H1 (cell line): ENCODE data around the gene DSCAM. TPM values are rescaled to one million over a fixed set of nuclear protein-coding genes. Genes with fewer than 3 reads are reported as not detected.

Experiments
- CTCF ChIA-PET: fragments of 300-600 bp; sonication (Branson Sonifier 250); formaldehyde crosslinking; loops from one replicate; lab custom pipeline; 2021; ENCODE audit not compliant: partially characterized antibody; lab: Charles Lee
- POLR2A ChIA-PET: fragments of 300-600 bp; sonication (Branson Sonifier 250); formaldehyde crosslinking; loops from one replicate; lab custom pipeline; 2021; ENCODE audit warnings: inconsistent platforms; ENCODE audit not compliant: partially characterized antibody; lab: Charles Lee
- DNase-seq, 2 experiments: peaks; one replicate each; pipeline versions ENCODE4 v3.0.0 to v3.0.0-alpha.2; 2010 to 2022; ENCODE audit warnings: low spot score in 2 of 2, low read depth in 1 of 2, mixed read lengths in 1 of 2
- FAIRE-seq: peaks from 2 replicates; lab custom pipeline; 2011; peaks lifted over from hg19 to GRCh38; lab: Jason Lieb, UNC
- H2AFZ ChIP-seq: 2 replicates; pipeline ENCODE4 v1.8.1; 2012; ENCODE audit warnings: low read length, inconsistent platforms
- H2AK5ac ChIP-seq: 2 replicates; pipeline ENCODE4 v1.6.1; 2013; ENCODE audit warnings: low read depth, low read length
- H2BK120ac ChIP-seq: replicated peaks from 2 replicates; pipeline ENCODE3; 2013; ENCODE audit warnings: low read depth, low read length, inconsistent platforms
- H2BK12ac ChIP-seq: 2 replicates; pipeline ENCODE4 v1.6.1; 2013; ENCODE audit warnings: low read depth, low read length
- H2BK15ac ChIP-seq: 2 replicates; pipeline ENCODE4 v1.6.1; 2013; ENCODE audit warnings: low read length
- H2BK20ac ChIP-seq: 2 replicates; pipeline ENCODE4 v1.6.1; 2013; ENCODE audit warnings: low read length
- H2BK5ac ChIP-seq: 2 replicates; pipeline ENCODE4 v1.6.1; 2013; ENCODE audit warnings: low read depth, low read length
- H3K14ac ChIP-seq: 2 replicates; pipeline ENCODE4 v1.6.1; 2013; ENCODE audit warnings: inconsistent platforms; ENCODE audit not compliant: insufficient read length
- H3K18ac ChIP-seq: 2 replicates; pipeline ENCODE4 v1.6.1; 2013; ENCODE audit warnings: low read length; ENCODE audit errors: extremely low read depth
- H3K23ac ChIP-seq: 2 replicates; pipeline ENCODE4 v1.6.1; 2013; ENCODE audit warnings: inconsistent platforms; ENCODE audit not compliant: insufficient read length
- H3K23me2 ChIP-seq: 2 replicates; pipeline ENCODE4 v1.6.1; 2013; ENCODE audit warnings: low read depth, low read length
- H3K27ac ChIP-seq: 2 replicates; pipeline ENCODE4 v1.6.1; 2011; ENCODE audit warnings: low read depth, low read length, inconsistent platforms
- H3K27me3 ChIP-seq, 4 experiments: replicated peaks in 1 of 4; 1 replicate in 1 of 4; 2 replicates in 3 of 4; pipeline versions ENCODE4 v1.6.1 to v1.8.1; 2011 to 2013; ENCODE audit warnings: low read length in 3 of 4, mild to moderate bottlenecking in 3 of 4, inconsistent platforms in 2 of 4, mixed read lengths in 2 of 4, moderate library complexity in 1 of 4; ENCODE audit not compliant: control insufficient read depth in 3 of 4, insufficient read depth in 3 of 4; ENCODE audit errors: extremely low read depth in 1 of 4
- H3K36me3 ChIP-seq, 4 experiments: 2 replicates each; pipeline versions ENCODE4 v1.6.1 to v1.8.1; 2011 to 2013; ENCODE audit warnings: mild to moderate bottlenecking in 4 of 4, low read length in 3 of 4, moderate library complexity in 2 of 4, control low read depth in 1 of 4, inconsistent platforms in 1 of 4; ENCODE audit not compliant: insufficient read depth in 4 of 4, control insufficient read depth in 2 of 4
- H3K4ac ChIP-seq: replicated peaks from 2 replicates; pipeline ENCODE3; 2013; ENCODE audit warnings: low read length, low read depth, mixed read lengths, inconsistent platforms; ENCODE audit not compliant: insufficient read length
- H3K4me1 ChIP-seq, 4 experiments: replicated peaks in 1 of 4; 1 replicate in 1 of 4; 2 replicates in 3 of 4; pipeline versions ENCODE4 v1.6.1 to v1.8.1; 2011 to 2013; ENCODE audit warnings: low read length in 3 of 4, inconsistent platforms in 2 of 4, mixed read lengths in 1 of 4; ENCODE audit not compliant: insufficient read depth in 4 of 4, control insufficient read depth in 3 of 4
- H3K4me2 ChIP-seq, 2 experiments: 2 replicates each; pipeline versions ENCODE4 v1.6.1 to v1.8.1; 2011 to 2013; ENCODE audit warnings: low read depth in 2 of 2, low read length in 2 of 2, control low read depth in 1 of 2, inconsistent platforms in 1 of 2, mild to moderate bottlenecking in 1 of 2; ENCODE audit not compliant: insufficient read depth in 1 of 2
- H3K4me3 ChIP-seq, 4 experiments: fragments of 200-600, 300-600 bp in 1 of 4; sonication (generic), shearing (Covaris generic), sonication (Bioruptor Twin) in 1 of 4; 2 replicates each; pipeline versions ENCODE4 v1.5.1 to v1.8.1; 2011 to 2016; ENCODE audit warnings: low read length in 4 of 4, low read depth in 3 of 4, control low read depth in 2 of 4, inconsistent platforms in 2 of 4, mild to moderate bottlenecking in 2 of 4, mixed read lengths in 1 of 4, moderate library complexity in 1 of 4; ENCODE audit not compliant: insufficient read depth in 2 of 4; ENCODE audit errors: extremely low read depth in 1 of 4
- H3K56ac ChIP-seq: replicated peaks from 2 replicates; pipeline ENCODE3; 2013; ENCODE audit warnings: low read depth, mild to moderate bottlenecking, mixed read lengths, low read length, inconsistent platforms; ENCODE audit not compliant: insufficient read length
- H3K79me1 ChIP-seq: 2 replicates; pipeline ENCODE4 v1.6.1; 2013; ENCODE audit warnings: low read depth, low read length, control low read depth
- H3K79me2 ChIP-seq, 2 experiments: 2 replicates each; pipeline versions ENCODE4 v1.6.1 to v1.8.1; 2012 to 2013; ENCODE audit warnings: low read length in 2 of 2, mild to moderate bottlenecking in 2 of 2, inconsistent platforms in 1 of 2; ENCODE audit not compliant: insufficient read depth in 2 of 2, control insufficient read depth in 1 of 2
- H3K9ac ChIP-seq, 4 experiments: replicated peaks in 1 of 4; 1 replicate in 1 of 4; 2 replicates in 3 of 4; pipeline versions ENCODE4 v1.6.1 to v1.8.1; 2011 to 2013; ENCODE audit warnings: low read depth in 3 of 4, low read length in 3 of 4, control low read depth in 2 of 4, mild to moderate bottlenecking in 2 of 4, moderate library complexity in 2 of 4, inconsistent platforms in 1 of 4; ENCODE audit errors: extremely low read depth in 1 of 4
- H3K9me3 ChIP-seq, 2 experiments: 2 replicates each; pipeline versions ENCODE4 v1.6.1 to v1.8.1; 2012 to 2013; ENCODE audit warnings: mild to moderate bottlenecking in 2 of 2, moderate library complexity in 2 of 2, control low read depth in 1 of 2, inconsistent platforms in 1 of 2, low read depth in 1 of 2, low read length in 1 of 2, mixed read lengths in 1 of 2; ENCODE audit not compliant: insufficient read depth in 2 of 2
- H4K20me1 ChIP-seq, 2 experiments: replicated peaks in 1 of 2; 2 replicates each; pipeline versions ENCODE3 to v1.8.1; 2011 to 2013; ENCODE audit warnings: inconsistent platforms in 2 of 2, low read length in 2 of 2, mild to moderate bottlenecking in 1 of 2; ENCODE audit not compliant: insufficient read depth in 2 of 2, control insufficient read depth in 1 of 2
- H4K5ac ChIP-seq: 2 replicates; pipeline ENCODE4 v1.6.1; 2013; ENCODE audit warnings: low read length, low read depth, mixed read lengths, inconsistent platforms; ENCODE audit not compliant: insufficient read length
- H4K8ac ChIP-seq: 2 replicates; pipeline ENCODE4 v1.8.0; 2013; ENCODE audit warnings: mild to moderate bottlenecking, moderate library complexity, low read length, inconsistent platforms; ENCODE audit not compliant: insufficient read depth; ENCODE audit errors: extremely low read depth
- H4K91ac ChIP-seq: replicated peaks from 2 replicates; pipeline ENCODE3; 2013; ENCODE audit warnings: low read length, mixed read lengths, inconsistent platforms; ENCODE audit not compliant: insufficient read length
- EP300 ChIP-seq, 2 experiments: IDR thresholded peaks; 1 replicate in 1 of 2; 2 replicates in 1 of 2; pipeline ENCODE4 v1.6.1; 2011 to 2012; ENCODE audit warnings: low read depth in 2 of 2, low read length in 2 of 2, mild to moderate bottlenecking in 2 of 2, borderline replicate concordance in 1 of 2, inconsistent platforms in 1 of 2, moderate library complexity in 1 of 2
- EZH2 ChIP-seq: fragments of 200-600 bp; sonication (generic); IDR thresholded peaks from 2 replicates; pipeline ENCODE4 v1.7.1; 2012; ENCODE audit warnings: low read depth, mild to moderate bottlenecking, moderate library complexity, low read length, inconsistent platforms; ENCODE audit not compliant: severe bottlenecking
- JUN ChIP-seq: IDR thresholded peaks from 2 replicates; pipeline ENCODE4 v1.6.1; 2011; ENCODE audit warnings: low read depth, mild to moderate bottlenecking, improper control_type of control experiment, low read length
- KDM4A ChIP-seq: IDR thresholded peaks from one replicate; pipeline ENCODE4 v1.7.1; 2012; ENCODE audit warnings: low read depth, mild to moderate bottlenecking, moderate library complexity, low read length, inconsistent platforms; ENCODE audit not compliant: severe bottlenecking
- RAD21 ChIP-seq, 2 experiments: IDR thresholded peaks in 1 of 2; conservative IDR thresholded peaks in 1 of 2; 2 replicates each; pipeline ENCODE4 v1.6.1; 2011; ENCODE audit warnings: low read depth in 2 of 2, low read length in 2 of 2, improper control_type of control experiment in 1 of 2, inconsistent platforms in 1 of 2, mild to moderate bottlenecking in 1 of 2, moderate library complexity in 1 of 2
- RBBP5 ChIP-seq: IDR thresholded peaks from 2 replicates; pipeline ENCODE4 v1.7.1; 2012; ENCODE audit warnings: low read depth, mild to moderate bottlenecking, inconsistent platforms, low read length, moderate library complexity, borderline replicate concordance
- RFX5 ChIP-seq: IDR thresholded peaks from 2 replicates; pipeline ENCODE4 v1.6.1; 2011; ENCODE audit warnings: low read depth, low read length, improper control_type of control experiment, borderline replicate concordance
- TBP ChIP-seq: IDR thresholded peaks from 2 replicates; pipeline ENCODE4 v1.6.1; 2011; ENCODE audit warnings: low read depth, low read length, improper control_type of control experiment
- TEAD4 ChIP-seq: IDR thresholded peaks from 2 replicates; pipeline ENCODE4 v1.6.1; 2012; ENCODE audit warnings: low read depth, low read length, inconsistent platforms, mixed read lengths
- YY1 ChIP-seq: IDR thresholded peaks from 2 replicates; pipeline ENCODE4 v1.6.1; 2011; ENCODE audit warnings: low read depth, mild to moderate bottlenecking, low read length
- WGBS, 2 experiments: shearing (Covaris generic) in 1 of 2; methylation state at CpG; one replicate each; pipeline versions ENCODE4 v1.1.6 to v1.1.7; 2013 to 2015; ENCODE audit warnings: low lambda C conversion rate in 2 of 2, mixed read lengths in 2 of 2, inconsistent platforms in 1 of 2, low coverage in 1 of 2, missing lambda C conversion rate in 1 of 2; ENCODE audit not compliant: insufficient replicate concordance in 2 of 2, insufficient coverage in 1 of 2, insufficient read length in 1 of 2; ENCODE audit errors: extremely low coverage in 1 of 2, missing lambda C conversion rate in 1 of 2; 5-methylcytosine and 5-hydroxymethylcytosine counted together
- polyA plus RNA-seq, 7 experiments: library from polyadenylated mRNA; depleted of rRNA in 3 of 7; stranded (reverse) in 5 of 7; unstranded in 2 of 7; fragments of >200 nt in 5 of 7; fragments of 200-250 nt in 2 of 7; gene quantifications; 1 replicate in 5 of 7; 2 replicates in 1 of 7; 4 replicates in 1 of 7; pipeline versions ENCODE4 v1.2.1 to v1.2.3, GENCODE V29; 2011 to 2013; ENCODE audit warnings: missing spikeins in 2 of 7, mixed read lengths in 2 of 7
- total RNA-seq: library from RNA; stranded (reverse); fragmentation: NEBNext Ultra II Directional; extraction: Animal tissue kit (Norgen Biotek cat#: 25700); gene quantifications from 2 replicates; pipeline ENCODE4 v1.2.1, GENCODE V29; 2021
- TF ChIP-seq, protein P1 (sequence below): IDR thresholded peaks from 2 replicates; pipeline ENCODE4 v1.6.1; 2011; ENCODE audit warnings: low read length, improper control_type of control experiment

The DSCAM gene
- total and polyA plus RNA-seq, 2 of the 8 experiments (the other 6 are each of a cell fraction or from before 2014, with no cell fraction given) = 0.02 to 0.15 TPM

DNA sequence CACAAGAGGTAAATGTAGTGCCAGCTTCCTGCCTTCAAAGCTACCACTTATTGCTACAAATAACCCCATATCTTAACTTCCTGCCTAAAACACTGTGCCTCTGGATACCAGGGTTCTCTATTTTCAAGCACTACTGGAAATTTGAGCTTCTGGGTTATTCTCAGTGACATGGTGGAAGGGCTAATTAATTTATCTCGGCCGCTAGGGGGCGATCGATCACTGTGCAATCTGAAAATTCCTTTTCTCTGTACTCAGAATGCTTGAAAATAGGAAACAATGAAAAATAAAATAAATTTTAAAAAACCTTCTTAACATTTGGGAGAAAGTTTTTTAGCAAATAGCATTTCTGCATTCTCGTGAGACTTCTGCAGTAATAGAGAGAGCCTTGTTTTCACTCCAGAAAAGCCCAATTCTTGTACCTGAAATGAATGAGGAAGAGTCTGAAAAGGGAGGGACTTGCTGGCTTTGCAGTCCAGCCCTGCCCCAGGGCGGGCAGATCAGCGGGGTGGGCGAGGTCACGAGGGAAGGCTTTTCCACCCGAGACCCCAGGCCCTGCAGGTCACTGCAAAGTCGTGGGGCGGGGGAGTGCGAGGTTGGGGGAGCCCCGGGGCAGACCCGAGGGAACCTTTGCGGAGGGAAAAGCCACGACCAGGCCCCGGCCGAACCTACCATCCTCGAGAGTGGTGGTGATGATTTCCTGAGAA, 703.0 kb downstream of the DSCAM start:
- no peaks in the 10 kb centered on the region for H3K9me3 ChIP-seq
- H4K8ac ChIP-seq = peak overlapping the region; percentile 59
- H3K14ac ChIP-seq = no peak overlapping the region
- H4K91ac ChIP-seq = no peak overlapping the region
- FAIRE-seq = peak; percentile 93
- H3K56ac ChIP-seq = no peak overlapping the region
- H3K4ac ChIP-seq = no peak overlapping the region
- no peak overlapping the region for H2AK5ac ChIP-seq
- H2AFZ ChIP-seq = 0 out of 2 replicates have a peak overlapping the region, but pooled peaks have one; percentile 16
- H3K27me3 ChIP-seq = no peaks in the 10 kb centered on the region; a peak in 1 of 7 replicates
- no peak overlapping the region for H2BK120ac ChIP-seq
- ChIA-PET CTCF (interaction anchor here (0.6 to 1.6 kb wide), 26 partner anchors 9 to 934 kb away, joined by 3 to 14 read pairs (median 3); no protein-coding TSS in a partner anchor), POLR2A (no interaction called here)
- peaks cover 0 to 6% of the 10 kb centered on the region in 2 experiments for H4K20me1 ChIP-seq
- H3K18ac ChIP-seq = no peak overlapping the region
- WGBS, 2 experiments = 39% methylated on average over 12 of the region's 20 CpGs; no CpG with 5 or more reads in 1 of the 2 experiments
- H3K36me3 ChIP-seq = no peaks in the 10 kb centered on the region
- no peak overlapping the region for H2BK15ac ChIP-seq
- H2BK5ac ChIP-seq = no peak overlapping the region
- H2BK12ac ChIP-seq = no peak overlapping the region
- no peak overlapping the region for H3K27ac ChIP-seq
- no peaks in the 10 kb centered on the region for H3K79me1 ChIP-seq
- no peaks in the 10 kb centered on the region for H3K79me2 ChIP-seq
- H3K23me2 ChIP-seq = peaks cover 12% of the 10 kb centered on the region; the same call in 1 of the 2 replicates
- no peaks in the 10 kb centered on the region for H3K4me1 ChIP-seq
- H3K23ac ChIP-seq = no peak overlapping the region
- DNase-seq = peak in 1 of 2 experiments; percentile 84
- no peak overlapping the region for H3K4me2 ChIP-seq
- no peak overlapping the region for H3K4me3 ChIP-seq
- H3K9ac ChIP-seq = no peak overlapping the region
- H2BK20ac ChIP-seq = no peak overlapping the region
- no peak overlapping the region for H4K5ac ChIP-seq
- TF ChIP-seq RBBP5 (no peak), TEAD4 (no peak), TBP (no peak), JUN (no peak), RAD21 (IDR thresholded peaks at IDR 0.05 in 1 of 2, conservative IDR thresholded peaks at IDR 0.05 in 1 of 2; ENCODE audit: low read depth in 2 of 2, low read length in 2 of 2) (peak; percentile 82 to 86), RFX5 (no peak), EP300 (IDR thresholded peaks at IDR 0.05; ENCODE audit: borderline replicate concordance in 1 of 2, low read depth in 2 of 2, low read length in 2 of 2) (no peak), EZH2 (no peak), KDM4A (no peak), YY1 (no peak)
- TF ChIP-seq, protein P1, sequence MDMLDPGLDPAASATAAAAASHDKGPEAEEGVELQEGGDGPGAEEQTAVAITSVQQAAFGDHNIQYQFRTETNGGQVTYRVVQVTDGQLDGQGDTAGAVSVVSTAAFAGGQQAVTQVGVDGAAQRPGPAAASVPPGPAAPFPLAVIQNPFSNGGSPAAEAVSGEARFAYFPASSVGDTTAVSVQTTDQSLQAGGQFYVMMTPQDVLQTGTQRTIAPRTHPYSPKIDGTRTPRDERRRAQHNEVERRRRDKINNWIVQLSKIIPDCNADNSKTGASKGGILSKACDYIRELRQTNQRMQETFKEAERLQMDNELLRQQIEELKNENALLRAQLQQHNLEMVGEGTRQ = no peak
